SU-DHL-6 (cell line): Measurements from ENCODE around the gene MRPL36.
"Not testable (repeated sequence)": the region's sequence is repeated elsewhere in the genome, so short reads cannot be mapped to it uniquely, and the experiment has no call there.

ENCODE experiments used
- H2AFZ ChIP-seq: fragments of 200-600 bp; sonication (generic); 2 replicates; pipeline ENCODE4 v1.6.1; 2014; ENCODE audit warnings: low read depth, mild to moderate bottlenecking, moderate library complexity, mixed read lengths, antibody characterized with exemption, low read length; ENCODE audit not compliant: severe bottlenecking
- H3F3A ChIP-seq: fragments of 200-600 bp; shearing (Covaris generic); 2 replicates; pipeline ENCODE4 v1.6.0; 2016; ENCODE audit warnings: antibody characterized with exemption, mild to moderate bottlenecking; ENCODE audit not compliant: insufficient read depth
- H3K27ac ChIP-seq: fragments of 200-600 bp; sonication (generic); 2 replicates; pipeline ENCODE4 v1.5.1; 2016; ENCODE audit warnings: low read depth, mild to moderate bottlenecking, low read length, moderate library complexity, mixed read lengths
- H3K27me3 ChIP-seq: fragments of 200-600 bp; sonication (generic), shearing (Covaris generic); 2 replicates; pipeline ENCODE4 v1.6.0; 2014; ENCODE audit warnings: mild to moderate bottlenecking, low read length
- H3K36me3 ChIP-seq: fragments of 200-600 bp; sonication (generic); 2 replicates; pipeline ENCODE4 v1.6.1; 2014; ENCODE audit warnings: mild to moderate bottlenecking, low read length, mixed read lengths
- H3K4me2 ChIP-seq: fragments of 300-600, 200-600 bp; shearing (Covaris generic), sonication (generic); 2 replicates; pipeline ENCODE4 v1.6.0; 2014; ENCODE audit warnings: low read length, low read depth, mild to moderate bottlenecking; ENCODE audit not compliant: poor library complexity, severe bottlenecking
- H3K4me3 ChIP-seq: fragments of 200-600 bp; sonication (generic); 2 replicates; pipeline ENCODE4 v1.5.1; 2014; ENCODE audit warnings: antibody characterized with exemption, low read length, mild to moderate bottlenecking, mixed read lengths; ENCODE audit not compliant: insufficient read depth, poor library complexity, severe bottlenecking
- H3K79me2 ChIP-seq: fragments of 200-600 bp; sonication (generic); 2 replicates; pipeline ENCODE4 v1.6.1; 2014; ENCODE audit warnings: mild to moderate bottlenecking, low read length, moderate library complexity; ENCODE audit not compliant: insufficient read depth
- H3K9ac ChIP-seq: fragments of 200-600 bp; sonication (generic); 2 replicates; pipeline ENCODE4 v1.7.0; 2014; ENCODE audit warnings: mild to moderate bottlenecking, low read length
- H3K9me2 ChIP-seq: fragments of 200-600 bp; sonication (generic); replicated peaks from 2 replicates; pipeline ENCODE4 v1.6.1; 2014; ENCODE audit warnings: low read length; ENCODE audit not compliant: insufficient read depth
- H3K9me3 ChIP-seq: fragments of 200-600 bp; sonication (generic); 2 replicates; pipeline ENCODE4 v1.6.1; 2014; ENCODE audit warnings: low read length, mixed read lengths; ENCODE audit not compliant: insufficient read depth
- H4K20me1 ChIP-seq: fragments of 200-600 bp; sonication (generic); 2 replicates; pipeline ENCODE4 v1.6.1; 2014; ENCODE audit warnings: low read depth, mild to moderate bottlenecking, antibody characterized with exemption, low read length, moderate library complexity, mixed read lengths
- CTCF ChIP-seq: fragments of 200-600 bp; sonication (generic); IDR thresholded peaks from one replicate; pipeline ENCODE4 v1.5.1; 2017; ENCODE audit warnings: antibody characterized with exemption, mild to moderate bottlenecking, low read length, moderate library complexity; ENCODE audit not compliant: insufficient read depth, poor library complexity, severe bottlenecking
- EZH2phosphoT487 ChIP-seq: fragments of 200-600 bp; sonication (generic), shearing (Covaris generic); conservative IDR thresholded peaks from 2 replicates; pipeline ENCODE4 v1.6.1; 2018; ENCODE audit warnings: mild to moderate bottlenecking, antibody characterized with exemption, low read length, moderate library complexity, mixed read lengths

MRPL36 gene

DNA sequence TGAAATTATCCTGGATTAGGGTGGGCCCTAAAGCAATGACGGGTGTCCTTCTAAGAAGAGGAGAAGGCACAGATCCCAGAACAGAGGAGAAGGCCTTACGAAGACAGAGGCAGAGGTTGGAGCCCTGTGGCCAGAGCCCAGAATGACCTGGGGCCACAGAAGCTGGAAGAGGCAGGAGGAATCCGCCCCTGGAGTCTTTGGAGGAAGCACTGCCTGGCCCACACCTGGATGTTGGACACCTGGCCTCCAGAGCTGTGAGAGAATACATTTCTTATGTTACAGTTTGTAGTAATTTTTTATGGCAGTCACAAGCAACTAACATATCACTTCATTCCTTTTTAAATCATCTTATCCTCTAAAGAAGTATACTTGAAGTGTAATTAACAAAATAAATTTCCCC is 8.5 kb downstream of the MRPL36 start:
- H3K4me2 ChIP-seq = no peak overlapping the region
- no peaks in the 10 kb centered on the region for H3K27me3 ChIP-seq
- H2AFZ ChIP-seq = no peak overlapping the region
- H3K4me3 ChIP-seq = no peak overlapping the region
- peaks cover 35% of the 10 kb centered on the region for H3F3A ChIP-seq
- TF ChIP-seq EZH2phosphoT487 (no peak), CTCF (no peak)
- peak overlapping the region; percentile 92; the same call in 1 of the 2 replicates for H3K27ac ChIP-seq
- H4K20me1 ChIP-seq = no peaks in the 10 kb centered on the region
- no peaks in the 10 kb centered on the region for H3K9me2 ChIP-seq
- H3K36me3 ChIP-seq = no peaks in the 10 kb centered on the region
- no peaks in the 10 kb centered on the region; the same call in 1 of the 2 replicates for H3K79me2 ChIP-seq
- no peak overlapping the region for H3K9ac ChIP-seq
- H3K9me3 ChIP-seq = no peaks in the 10 kb centered on the region

DNA sequence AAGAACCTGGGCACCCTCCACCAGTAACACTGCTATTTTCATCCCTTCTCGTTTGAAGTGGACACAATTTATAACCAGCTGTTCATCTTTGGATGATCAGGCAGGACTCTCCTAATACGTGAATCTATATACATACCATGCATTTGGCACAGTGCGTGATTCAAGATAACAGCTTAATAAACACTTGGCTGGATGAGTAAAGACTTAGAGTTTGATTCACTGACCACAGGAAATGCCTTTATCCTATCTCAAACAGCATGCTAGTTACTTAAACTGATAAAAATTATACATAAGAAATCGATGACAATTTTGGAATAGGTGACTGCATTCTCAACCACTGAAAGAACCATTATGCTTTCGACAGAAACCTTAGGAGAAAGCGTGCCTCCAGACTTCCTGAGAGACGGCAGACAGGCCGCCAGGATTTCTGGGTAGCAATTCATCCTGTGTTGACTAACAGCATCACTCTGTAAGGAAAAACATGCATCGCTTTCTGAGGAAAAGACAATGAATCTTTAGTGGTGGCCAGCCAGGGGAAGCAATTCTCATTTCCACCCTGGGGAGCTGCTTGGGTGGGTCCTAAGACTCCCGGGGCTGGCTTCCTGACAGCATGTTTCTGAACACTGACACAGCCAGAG is 9.7 kb downstream of the MRPL36 start:
- H2AFZ ChIP-seq = no peak overlapping the region
- H4K20me1 ChIP-seq = no peaks in the 10 kb centered on the region
- H3K9me2 ChIP-seq = no peaks in the 10 kb centered on the region
- H3K79me2 ChIP-seq = no peaks in the 10 kb centered on the region
- H3K9ac ChIP-seq = no peak overlapping the region
- H3F3A ChIP-seq = peaks cover 35% of the 10 kb centered on the region
- H3K4me3 ChIP-seq = no peak overlapping the region
- TF ChIP-seq CTCF (no peak), EZH2phosphoT487 (no peak)
- H3K27me3 ChIP-seq = no peaks in the 10 kb centered on the region
- H3K4me2 ChIP-seq = no peak overlapping the region
- no peak overlapping the region for H3K27ac ChIP-seq
- no peaks in the 10 kb centered on the region for H3K36me3 ChIP-seq
- H3K9me3 ChIP-seq = no peaks in the 10 kb centered on the region

- not testable (repeated sequence) for H3K9ac ChIP-seq, H3K36me3 ChIP-seq, H2AFZ ChIP-seq, H4K20me1 ChIP-seq, H3K4me3 ChIP-seq, H3K27ac ChIP-seq, H3K4me2 ChIP-seq, H3K79me2 ChIP-seq, H3K9me2 ChIP-seq, H3K27me3 ChIP-seq, H3K9me3 ChIP-seq
- peaks cover 38% of the 10 kb centered on the region for H3F3A ChIP-seq
Observed at GRCh38 chr5:1789438-1789833, 10.2 kb downstream of the MRPL36 start.

- H3F3A ChIP-seq = peaks cover 39% of the 10 kb centered on the region
- H3K27ac ChIP-seq = no peak overlapping the region
- TF ChIP-seq EZH2phosphoT487 (no peak), CTCF (no peak)
- no peaks in the 10 kb centered on the region for H3K9me3 ChIP-seq
- no peak overlapping the region for H3K4me3 ChIP-seq
- no peaks in the 10 kb centered on the region for H4K20me1 ChIP-seq
- no peaks in the 10 kb centered on the region for H3K9me2 ChIP-seq
- H3K27me3 ChIP-seq = no peaks in the 10 kb centered on the region
- no peaks in the 10 kb centered on the region for H3K36me3 ChIP-seq
- H2AFZ ChIP-seq = no peak overlapping the region
- no peak overlapping the region for H3K4me2 ChIP-seq
- H3K9ac ChIP-seq = no peak overlapping the region
- no peaks in the 10 kb centered on the region for H3K79me2 ChIP-seq
Observed at GRCh38 chr5:1788828-1789227, 10.8 kb downstream of the MRPL36 start.
